GM21526 (cell line): ENCODE measurements around the gene PACRG.

Experiments
- ATAC-seq: cut with Tn5 transposase; IDR thresholded peaks from one replicate; pipeline ENCODE4 v1.9.1; 2021; ENCODE audit warnings: moderate library complexity; ENCODE audit not compliant: unreplicated experiment, low FRiP score

PACRG gene

GRCh38 chr6:163226181-163226835, 498.5 kb downstream of the PACRG start:
- no peak for ATAC-seq

- ATAC-seq, result no peak
Observed at GRCh38 chr6:163226836-163227485, 499.2 kb downstream of the PACRG start.

- no peak for ATAC-seq
Observed at GRCh38 chr6:163228041-163228440, 500.3 kb downstream of the PACRG start.

- no peak for ATAC-seq
Observed at GRCh38 chr6:163229050-163229449, 501.3 kb downstream of the PACRG start.

- ATAC-seq, result no peak
Observed at GRCh38 chr6:163230901-163231300, 503.1 kb downstream of the PACRG start.

- no peak for ATAC-seq
Observed at GRCh38 chr6:163231356-163232014, 503.7 kb downstream of the PACRG start.

GRCh38 chr6:163232015-163232523, 504.3 kb downstream of the PACRG start:
- no peak for ATAC-seq

GRCh38 chr6:163232649-163233048, 504.9 kb downstream of the PACRG start:
- no peak for ATAC-seq

- ATAC-seq, result no peak
Observed at GRCh38 chr6:163237110-163237509, 509.3 kb downstream of the PACRG start.

- no peak for ATAC-seq
Observed at GRCh38 chr6:163239572-163240340, 512.0 kb downstream of the PACRG start.

- ATAC-seq, result no peak
Observed at GRCh38 chr6:163240556-163240955, 512.8 kb downstream of the PACRG start.

GRCh38 chr6:163241683-163242082, 513.9 kb downstream of the PACRG start:
- no peak for ATAC-seq

GRCh38 chr6:163243083-163243482, 515.3 kb downstream of the PACRG start:
- no peak for ATAC-seq

GRCh38 chr6:163243692-163244589, 516.2 kb downstream of the PACRG start:
- ATAC-seq, result no peak

GRCh38 chr6:163248051-163248450, 520.3 kb downstream of the PACRG start:
- ATAC-seq, result no peak

- no peak for ATAC-seq
Observed at GRCh38 chr6:163249651-163250101, 521.9 kb downstream of the PACRG start.

GRCh38 chr6:163250116-163250515, 522.3 kb downstream of the PACRG start:
- ATAC-seq, result no peak

- no peak for ATAC-seq
Observed at GRCh38 chr6:163252061-163252591, 524.4 kb downstream of the PACRG start.

- ATAC-seq, result no peak
Observed at GRCh38 chr6:163253556-163254213, 525.9 kb downstream of the PACRG start.
